Activated CD8-positive, alpha-beta memory T cell treated with anti-CD3 and anti-CD28 coated beads for 1 hour (primary cell): ENCODE data around the gene MAP4K5.

Source experiments
- DNase-seq, 2 donors: peaks; one replicate each; pipeline ENCODE4 v3.0.0-alpha.2; 2020; ENCODE audit warnings: low read depth in 1 of 2; ENCODE audit errors: extremely low read depth in 1 of 2

MAP4K5 gene

DNA sequence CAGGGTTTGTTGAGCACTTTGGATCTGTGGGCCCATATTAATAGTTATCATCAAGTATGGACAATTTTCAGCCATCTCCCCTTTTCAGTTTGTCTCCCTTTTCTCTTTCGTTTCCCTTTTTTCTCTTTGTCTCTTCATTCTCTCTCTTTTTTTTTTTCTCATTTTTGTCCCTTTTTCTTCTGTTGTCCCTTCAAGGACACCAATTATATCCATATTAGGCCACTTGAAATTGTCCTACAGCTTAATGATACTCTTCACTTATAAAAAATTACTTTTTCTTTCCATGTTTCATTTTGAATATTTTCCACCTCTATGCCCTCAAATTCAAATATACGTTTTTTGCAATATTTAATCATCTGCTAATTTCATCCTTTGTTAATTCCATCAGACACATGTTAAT is 53.3 kb downstream of the MAP4K5 start:
- DNase-seq, result no peak

DNA sequence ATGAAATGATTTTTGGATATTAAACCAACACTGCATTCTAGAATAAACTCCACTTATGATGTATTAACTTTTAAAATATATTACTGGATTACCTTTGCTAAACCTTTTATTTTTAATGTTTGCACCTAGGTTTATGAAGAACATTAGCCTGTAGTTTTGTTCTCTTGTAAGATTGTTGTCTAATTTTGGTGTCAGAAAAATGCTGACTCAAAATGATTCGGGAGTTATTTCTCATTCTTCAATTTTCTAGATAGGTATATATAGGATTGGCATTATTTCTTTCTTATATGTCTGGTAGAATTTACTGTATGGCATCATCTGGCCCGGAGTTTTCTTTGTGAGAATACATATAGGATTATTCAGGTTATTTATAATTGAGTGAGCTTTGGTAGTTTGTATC is 54.6 kb downstream of the MAP4K5 start:
- no peak for DNase-seq

DNA sequence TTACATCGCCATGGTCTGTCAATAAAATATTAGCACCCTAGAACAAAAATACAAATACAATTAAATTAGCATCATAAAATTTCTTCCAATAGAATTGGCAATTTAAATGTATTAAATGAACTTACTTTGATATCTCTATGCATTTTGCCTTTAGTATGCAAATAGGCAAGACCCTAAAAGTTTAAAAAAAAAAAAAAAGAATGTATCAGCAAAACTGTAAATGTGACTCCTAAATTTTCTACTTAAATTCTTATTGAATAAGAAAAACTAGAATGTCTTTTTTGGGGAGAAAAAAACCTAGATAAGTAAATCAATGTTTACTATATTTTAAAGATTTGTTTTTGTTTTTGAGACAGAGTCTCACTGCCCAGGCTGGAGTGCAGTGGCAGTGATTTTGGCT is 56.2 kb downstream of the MAP4K5 start:
- no peak for DNase-seq

DNA sequence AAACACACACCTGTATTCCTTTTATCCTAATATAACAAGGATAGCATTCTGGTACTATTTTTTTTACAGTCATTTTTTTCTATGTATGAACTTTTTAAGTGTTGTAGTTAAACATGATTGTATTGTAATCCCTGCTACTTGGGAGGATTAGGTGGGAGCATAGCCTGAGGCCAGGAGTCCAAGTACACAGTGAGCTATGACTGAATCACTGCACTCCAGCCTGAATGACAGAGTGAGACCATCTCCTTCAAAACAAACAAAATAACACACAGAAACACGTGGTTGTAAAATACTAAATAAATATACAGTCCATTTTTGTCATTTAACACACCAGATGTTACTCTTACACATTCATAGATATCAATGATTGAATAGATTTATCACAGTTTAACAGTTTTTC is 56.9 kb downstream of the MAP4K5 start:
- DNase-seq, result no peak

DNA sequence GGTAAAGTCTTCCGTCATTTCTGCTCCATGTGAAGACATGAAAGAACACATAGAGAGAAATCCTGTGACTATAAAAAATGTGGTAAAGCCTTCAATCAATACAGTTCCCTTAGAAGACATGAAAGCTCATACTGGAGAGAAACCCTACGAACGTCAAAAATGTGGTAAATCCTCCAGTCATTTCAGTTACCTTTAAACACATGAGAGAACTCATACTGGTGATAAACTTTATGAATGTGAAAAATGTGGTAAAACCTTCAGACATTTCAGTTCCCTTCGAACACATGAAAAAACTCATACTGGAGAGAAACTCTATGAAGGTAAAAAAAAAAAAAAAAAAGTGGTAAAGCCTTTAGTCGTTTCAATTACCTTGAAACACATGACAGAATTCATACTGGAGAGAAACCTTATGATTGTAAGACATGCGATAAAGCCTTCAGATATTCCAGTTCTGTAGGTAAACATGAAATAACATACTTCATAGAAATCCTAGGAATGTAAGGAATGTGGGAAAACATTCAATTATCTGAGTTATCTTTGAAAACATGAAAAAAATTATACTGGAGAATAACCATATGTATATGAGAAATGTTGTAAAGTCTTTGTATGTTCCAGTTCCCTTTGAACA is 60.4 kb downstream of the MAP4K5 start:
- DNase-seq, result no peak

DNA sequence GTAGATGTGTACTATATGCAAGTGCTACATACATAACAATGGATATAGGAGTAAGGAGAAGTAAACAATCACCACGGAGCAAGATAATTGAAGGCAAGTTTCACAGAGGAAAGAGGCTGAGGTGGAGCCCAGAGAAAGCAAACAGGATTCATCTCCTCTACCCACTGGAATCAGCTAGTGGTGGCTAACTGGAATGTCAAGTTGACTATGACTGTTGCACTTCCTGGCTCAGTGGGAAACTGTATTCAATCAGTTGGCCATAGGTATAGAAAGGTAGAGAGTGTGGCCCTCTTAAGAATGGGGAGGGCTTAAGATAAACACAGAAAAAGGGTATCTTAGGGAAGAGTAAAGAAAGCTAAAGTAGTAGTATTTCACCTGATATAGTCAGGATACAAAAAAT is 62.4 kb downstream of the MAP4K5 start:
- DNase-seq, result no peak

DNA sequence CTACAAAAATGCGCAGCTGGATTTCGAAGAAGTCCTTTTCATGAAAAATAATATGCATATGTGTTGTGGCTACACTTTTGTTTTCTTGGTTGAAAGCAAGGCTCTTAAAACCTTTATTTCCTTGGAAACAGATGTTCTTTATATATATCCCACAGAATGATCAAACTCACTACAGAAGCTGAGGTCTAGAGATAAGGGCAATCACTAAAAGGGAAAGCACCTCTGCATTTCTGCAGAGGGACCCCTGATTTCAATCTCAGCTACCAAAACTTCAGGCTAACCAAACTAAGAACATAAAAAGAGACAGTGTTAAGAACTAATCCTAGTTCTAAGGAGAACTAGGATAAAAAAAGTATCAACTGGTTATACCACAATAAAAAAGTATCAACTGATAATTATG is 70.3 kb downstream of the MAP4K5 start:
- DNase-seq, result no peak

DNA sequence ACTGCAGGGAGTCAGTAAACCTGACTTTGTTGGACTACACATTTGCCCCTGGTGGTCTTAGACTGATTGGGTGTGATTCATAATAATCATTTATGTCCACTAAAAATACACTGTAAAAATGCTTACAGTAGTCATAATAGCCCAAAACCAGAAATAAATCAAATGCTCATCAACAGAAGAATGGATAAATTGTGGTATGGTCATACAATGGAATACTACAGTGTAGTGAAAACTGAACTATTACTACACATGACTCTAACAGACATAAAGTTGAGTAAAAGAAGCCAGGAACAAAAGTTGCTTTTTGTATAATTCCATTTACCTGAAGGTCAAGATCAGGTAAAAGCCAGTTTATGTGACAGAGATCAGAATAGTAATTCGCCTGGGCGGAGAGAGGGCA is 78.5 kb downstream of the MAP4K5 start:
- DNase-seq, result no peak

DNA sequence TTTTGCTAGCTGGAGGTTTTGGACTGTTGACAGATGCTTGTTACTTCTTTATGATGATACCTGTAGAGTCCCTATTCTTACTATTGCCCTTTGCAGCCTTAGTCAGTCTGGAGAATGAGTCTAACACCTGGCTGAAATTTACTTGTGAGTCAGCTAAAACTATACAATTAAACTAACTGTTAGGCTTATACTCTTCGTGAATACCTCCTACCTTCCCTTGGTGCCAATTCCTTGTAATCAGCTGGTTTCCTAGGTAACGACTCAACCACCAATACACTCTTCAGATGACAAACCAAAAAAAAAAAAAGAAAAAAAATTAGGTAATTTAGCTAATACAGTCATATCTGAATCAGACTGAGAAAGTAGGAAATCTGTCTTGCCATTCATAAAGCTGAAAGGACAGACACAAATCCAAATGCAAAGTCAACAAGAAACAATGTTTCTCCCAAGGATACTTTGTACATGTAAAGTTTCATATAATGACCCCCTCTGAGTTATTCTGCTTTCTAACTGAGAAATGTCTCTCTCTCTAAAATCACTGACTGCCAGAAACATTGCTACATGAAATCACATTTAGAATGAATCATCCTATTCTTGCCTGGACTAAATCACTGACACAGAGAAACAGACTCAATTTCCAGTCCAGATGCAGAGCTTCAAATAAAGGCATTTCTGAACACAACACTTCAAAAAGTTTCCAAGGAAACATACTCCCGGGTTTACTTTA is 79.2 kb downstream of the MAP4K5 start:
- DNase-seq, result no peak

DNA sequence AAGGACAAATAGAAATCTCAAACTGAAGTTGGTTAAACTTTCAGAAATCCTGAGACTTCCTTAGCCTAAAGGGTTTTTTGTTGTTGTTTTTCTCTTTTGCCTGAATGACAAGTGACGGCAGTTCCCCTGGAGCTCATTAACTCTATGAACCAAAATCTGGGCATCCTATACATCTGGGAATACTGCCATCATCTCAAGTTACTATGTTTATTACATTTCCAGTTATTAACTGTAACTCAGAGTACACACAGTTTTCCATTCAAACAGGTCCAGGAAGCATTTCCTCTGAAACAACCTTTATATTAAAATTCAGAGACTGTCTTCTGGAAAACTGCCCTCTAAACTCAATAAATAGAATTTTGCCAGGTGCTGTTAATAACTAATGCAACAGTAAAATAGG is 80.1 kb downstream of the MAP4K5 start:
- DNase-seq, result no peak

DNA sequence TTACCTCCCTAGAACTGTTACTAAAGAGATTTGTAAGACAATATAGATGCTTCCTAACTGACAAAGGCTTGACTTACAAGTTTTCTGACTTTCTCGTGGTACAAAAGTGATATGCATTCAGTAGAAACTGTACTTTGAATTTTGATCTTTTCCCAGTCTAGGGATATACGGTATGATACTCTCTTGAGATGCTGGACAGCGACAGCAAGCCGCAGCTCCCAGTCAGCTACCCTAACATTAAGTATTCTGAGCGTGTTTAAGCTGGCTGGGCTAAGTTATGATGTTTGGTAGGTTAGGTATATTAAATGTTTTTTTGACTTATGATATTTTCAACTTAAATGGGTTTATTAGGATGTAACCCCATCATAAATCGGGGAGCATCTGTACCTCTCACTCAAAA is 80.5 kb downstream of the MAP4K5 start:
- DNase-seq, result no peak

DNA sequence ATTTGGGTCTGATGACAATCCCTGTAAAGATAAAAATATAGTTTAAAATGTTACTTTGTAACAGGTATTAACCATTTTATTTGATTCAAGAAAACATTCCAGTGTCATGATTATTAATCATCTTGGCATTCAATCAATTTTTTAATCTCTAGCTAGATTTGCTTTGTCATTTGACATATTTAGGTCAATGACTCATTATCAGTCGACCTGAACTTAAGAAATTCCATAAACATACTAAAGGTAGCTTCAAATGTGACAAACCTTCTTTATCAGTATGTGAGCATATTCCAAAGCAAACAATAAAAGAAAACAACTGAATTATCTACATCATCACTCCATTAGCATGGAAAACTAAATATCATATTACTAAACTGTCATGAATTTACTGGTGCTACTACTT is 84.9 kb downstream of the MAP4K5 start:
- DNase-seq, result no peak

DNA sequence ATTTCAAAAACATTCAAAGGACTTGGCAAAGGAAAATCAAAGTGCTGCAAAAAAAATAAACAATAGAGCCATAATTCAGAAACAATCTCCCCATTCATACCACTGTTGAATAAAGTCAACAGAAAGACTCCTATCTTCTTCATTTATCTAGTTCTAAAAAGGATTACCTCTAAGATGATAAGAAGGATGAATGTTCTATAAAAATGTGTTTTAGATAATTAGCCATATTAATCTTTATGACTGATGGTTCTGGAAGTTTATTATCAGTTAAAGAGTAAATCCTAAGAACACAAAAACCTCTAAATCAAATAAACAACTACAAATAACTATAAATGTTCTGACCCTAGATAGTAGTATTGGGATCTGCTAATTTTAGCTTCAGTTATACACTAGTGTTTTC is 97.8 kb downstream of the MAP4K5 start:
- DNase-seq, result no peak

DNA sequence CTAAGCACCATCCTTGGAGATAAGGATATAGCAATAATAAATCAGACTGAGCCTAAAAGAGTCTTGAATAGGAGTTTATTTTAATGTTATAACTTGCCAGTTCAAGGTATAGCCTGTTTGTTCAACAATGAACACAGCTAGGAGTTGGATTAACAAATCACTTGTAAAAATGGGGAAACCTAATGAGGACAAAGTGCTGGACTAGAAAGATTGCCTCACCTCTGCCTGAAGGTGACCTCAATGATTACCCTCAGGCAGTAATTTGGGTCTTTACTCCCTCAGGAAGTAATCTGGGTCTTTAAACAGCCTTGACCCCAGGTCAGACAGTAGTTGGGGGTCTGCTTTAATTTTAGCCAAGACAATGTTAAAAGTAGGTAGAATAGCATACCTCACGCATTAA is 100.2 kb downstream of the MAP4K5 start:
- no peak for DNase-seq

DNA sequence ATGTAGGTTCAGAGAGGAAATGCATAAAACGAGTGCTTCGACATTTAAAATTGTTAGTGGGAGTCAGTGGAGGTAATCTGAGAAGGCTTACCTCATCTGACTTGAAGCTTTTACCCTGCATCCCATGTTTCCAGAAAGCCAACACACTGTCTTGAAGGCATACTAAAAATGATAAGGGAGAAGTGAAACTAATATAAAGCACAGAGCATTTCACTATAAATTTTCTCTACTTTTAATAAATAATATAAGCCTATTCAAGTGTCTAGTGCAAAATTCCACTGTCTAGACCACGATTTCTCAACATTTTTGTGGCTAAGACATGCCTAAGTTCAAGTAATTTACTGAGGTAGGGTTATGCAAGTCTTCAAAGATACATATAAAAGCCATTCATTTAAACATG is 106.6 kb downstream of the MAP4K5 start:
- DNase-seq, result no peak

DNA sequence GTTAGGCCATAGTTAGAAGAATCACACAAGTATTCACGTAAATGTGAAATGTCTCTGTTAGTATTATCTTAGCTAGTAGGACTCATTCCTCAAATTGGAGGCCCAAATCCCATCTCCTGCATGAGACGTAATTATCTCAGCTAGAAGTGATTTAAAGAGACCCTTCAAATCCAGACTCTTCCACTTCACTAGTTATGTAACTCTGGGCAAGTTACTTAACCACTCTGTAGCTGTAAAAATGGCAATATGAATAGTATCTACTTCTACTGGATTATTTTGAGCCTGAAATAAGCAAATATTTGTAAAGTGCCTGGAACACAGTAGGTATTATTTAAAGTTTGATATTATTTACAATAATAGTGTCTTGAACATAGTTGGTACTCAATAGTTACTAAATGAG is 107.3 kb downstream of the MAP4K5 start:
- DNase-seq, result no peak

DNA sequence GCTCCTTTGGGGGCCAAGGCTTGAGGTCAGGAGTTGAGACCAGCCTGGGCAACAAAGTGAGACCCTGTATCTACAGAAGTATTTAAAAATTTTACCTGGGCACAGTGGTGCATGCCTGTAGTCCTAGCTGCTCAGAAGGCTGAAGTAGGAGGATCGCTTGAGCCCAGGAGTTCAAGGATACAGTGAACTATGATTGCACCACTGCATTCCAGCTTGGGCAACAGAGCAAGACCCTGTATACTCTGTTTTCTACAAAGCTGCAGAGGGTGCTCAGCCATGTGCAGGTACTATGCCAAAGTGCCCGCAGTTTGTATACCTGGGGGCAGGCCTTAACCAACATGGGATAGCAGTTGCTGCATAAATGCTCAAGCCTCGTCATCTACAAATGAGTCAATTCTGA is 108.8 kb downstream of the MAP4K5 start:
- no peak for DNase-seq

DNA sequence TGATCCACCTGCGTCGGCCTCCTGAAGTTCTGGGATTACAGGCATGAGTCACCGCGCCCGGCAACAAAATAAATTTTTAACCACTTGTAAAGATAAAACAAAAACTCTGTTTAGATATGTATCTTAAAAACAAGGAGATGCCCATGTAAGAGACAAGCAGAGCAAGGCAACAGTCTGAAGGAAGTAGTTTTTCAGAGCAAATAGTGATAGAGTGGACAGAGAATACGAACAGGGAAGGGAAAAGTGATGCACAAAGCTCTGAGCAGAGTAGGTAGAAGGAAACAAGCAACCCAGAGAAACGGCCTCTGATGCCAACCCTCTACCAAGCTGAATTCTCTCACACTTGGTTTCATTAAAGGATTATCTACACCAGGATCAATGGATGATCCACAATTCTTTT is 110.9 kb downstream of the MAP4K5 start:
- DNase-seq, result no peak

DNA sequence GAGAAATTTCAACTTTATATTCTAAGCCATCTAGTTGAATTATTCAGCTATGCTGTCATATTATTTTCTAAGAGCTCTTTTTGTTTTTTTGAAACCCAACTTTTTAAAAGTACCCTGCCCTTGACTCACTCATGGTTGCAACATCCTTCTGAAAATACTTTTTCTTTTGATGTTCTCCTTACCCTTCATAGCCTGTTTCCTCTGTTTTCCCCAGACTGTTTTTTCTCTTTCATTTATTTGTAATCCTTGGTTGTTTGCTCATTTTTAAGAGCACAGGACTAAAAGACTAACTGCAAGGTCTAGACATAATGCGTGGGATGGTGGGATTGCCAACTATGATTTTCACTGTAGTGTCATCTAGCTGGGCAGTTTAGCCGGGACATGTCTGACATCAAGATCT is 114.5 kb downstream of the MAP4K5 start:
- DNase-seq, result no peak

DNA sequence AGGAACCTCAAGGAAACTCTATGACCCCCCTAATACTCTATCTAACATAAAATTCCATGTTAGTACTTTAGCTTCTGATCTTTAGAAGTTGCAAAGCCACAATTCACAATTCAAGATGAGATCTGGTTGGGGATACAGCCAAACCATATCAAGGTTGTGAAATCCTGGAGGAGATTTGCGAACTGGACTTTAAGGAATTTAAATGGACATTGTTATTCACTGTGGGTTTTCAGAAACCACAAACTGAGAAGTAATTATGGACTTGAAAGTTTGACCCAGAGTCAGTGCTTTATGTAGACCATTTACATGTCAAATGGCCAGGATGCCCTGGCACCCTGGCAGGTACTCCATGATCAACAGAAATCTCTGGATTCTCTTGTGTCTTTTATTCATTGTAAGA is 121.4 kb downstream of the MAP4K5 start:
- DNase-seq, result no peak

DNA sequence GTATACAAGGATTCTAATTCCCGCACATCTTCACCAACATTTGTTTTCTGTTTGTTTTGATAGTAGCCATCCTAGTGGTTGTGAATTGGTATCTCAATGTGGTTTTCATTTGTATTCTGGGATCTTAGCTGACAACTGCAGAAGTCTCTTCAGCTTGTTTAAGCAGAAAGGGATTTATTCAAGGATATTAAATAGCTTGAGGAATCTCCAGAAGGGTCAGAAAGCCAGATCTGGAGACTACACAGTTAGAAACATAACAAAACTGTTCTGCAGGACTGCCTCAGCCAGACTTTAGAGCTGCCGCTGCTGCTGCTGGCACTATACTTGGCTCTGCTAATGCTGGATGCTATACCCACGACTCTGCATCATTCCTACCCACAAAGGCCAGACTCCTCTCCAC is 122.3 kb downstream of the MAP4K5 start:
- DNase-seq, result no peak

DNA sequence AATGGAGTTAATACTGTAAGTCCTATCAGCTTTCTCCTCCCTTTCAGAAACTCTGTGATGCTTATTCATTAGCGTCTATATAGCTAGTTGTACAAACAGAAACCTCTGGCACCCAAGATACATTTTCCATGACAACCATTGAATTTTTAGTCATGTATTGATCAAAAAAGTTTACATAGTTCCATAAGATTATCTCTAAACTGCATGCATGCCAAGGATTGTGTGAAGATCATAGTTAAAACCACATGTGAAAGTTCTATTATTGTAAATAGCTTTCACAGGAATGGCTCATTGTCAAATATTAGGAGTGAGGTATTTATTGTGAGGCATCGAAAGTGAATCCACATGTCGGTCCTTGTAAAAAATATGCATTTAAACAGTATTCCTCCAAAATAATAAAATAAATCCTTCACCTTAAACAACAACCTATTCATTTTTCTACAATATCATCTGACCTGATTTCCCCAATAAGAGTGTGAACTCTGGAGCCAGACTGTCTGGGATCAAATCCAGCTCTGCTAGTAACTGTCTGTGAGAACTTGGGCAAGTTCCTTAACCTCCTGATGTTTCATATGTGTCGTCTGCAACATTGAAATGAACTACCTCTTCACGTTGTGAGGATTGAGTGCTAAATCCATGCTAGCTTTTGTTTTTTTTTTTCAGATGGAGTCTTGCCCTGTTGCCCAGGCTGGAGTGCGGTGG is 125.1 kb downstream of the MAP4K5 start:
- no peak for DNase-seq
